ENCODE measurements around the gene SH2D1B.
"Not testable (repeated sequence)": the region's sequence is repeated elsewhere in the genome, so short reads cannot be mapped to it uniquely, and the experiment has no call there.

SH2D1B gene

DNA sequence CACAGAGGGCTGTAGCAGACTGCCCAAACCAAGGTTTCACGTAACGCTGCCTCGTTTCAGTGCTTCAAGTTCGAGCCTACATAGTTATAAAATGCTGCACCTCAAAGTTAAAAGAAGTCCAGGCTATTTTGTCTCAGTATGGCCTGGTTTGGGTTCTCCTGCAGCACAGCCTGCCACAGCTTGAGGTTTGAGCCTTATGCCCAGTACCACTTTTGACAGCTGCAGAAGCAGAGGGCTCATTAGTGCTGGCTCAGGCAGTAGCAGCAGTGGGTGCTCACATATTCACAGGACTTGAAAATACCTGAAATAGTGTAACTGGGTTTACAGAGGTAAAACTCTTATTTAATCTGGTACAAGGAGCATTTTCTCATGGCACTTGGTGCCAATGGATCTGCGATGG, 50.6 kb downstream of the SH2D1B start:
- no peak for DNase-seq (ENCODE audit: low read depth in 3 of 3)

DNA sequence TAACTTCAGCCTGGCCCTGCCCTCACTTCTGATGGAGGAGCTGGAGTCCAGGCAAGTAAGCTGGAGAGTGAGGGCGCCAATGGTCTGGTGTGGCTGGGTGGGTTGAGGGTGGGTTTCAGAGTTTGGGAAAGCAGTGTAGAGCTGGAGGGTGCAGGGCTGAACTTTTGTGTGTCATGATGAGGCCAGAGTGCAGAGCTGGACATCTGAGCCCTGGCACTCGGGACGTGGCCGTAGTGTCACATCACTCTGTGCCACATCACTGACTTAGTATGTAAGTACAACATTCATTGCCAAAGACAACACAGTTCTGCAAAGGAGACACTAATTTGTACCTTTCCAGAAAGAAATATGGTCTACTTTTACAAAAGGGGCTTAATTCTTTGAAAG, 51.1 kb downstream of the SH2D1B start:
- DNase-seq (ENCODE audit: low read depth in 3 of 3): no peak

DNA sequence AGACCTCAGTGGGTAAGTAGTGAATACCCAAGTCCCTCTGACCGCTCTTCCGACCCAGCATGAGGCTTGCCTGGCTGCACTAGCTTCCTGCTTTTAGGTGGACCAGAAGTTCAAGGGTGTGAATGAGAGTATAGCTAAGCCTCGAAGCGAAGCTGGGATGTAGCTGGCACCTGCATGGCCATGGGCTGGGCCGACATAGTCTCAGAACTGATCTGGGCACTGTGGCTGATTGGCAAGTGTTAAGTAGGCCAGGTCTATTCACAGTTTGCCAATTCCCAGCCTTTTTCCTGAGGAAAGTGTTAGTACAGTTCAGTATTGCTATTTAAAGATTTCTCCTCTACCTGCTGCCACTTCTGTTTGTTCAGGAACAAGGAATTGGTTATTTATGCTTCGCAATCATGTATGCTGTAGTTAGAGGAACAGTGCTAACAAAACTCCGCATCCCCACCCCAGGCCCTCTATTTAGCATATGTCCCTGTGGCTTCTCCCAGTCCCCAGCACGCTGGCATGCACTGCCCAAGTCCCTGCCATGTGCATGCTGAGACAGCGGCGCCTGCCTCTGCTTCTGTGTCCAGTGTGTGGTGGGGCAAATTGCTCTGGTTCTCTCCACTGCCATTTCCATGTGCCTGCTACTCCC, 51.6 kb downstream of the SH2D1B start:
- no peak for DNase-seq (ENCODE audit: low read depth in 3 of 3)

DNA sequence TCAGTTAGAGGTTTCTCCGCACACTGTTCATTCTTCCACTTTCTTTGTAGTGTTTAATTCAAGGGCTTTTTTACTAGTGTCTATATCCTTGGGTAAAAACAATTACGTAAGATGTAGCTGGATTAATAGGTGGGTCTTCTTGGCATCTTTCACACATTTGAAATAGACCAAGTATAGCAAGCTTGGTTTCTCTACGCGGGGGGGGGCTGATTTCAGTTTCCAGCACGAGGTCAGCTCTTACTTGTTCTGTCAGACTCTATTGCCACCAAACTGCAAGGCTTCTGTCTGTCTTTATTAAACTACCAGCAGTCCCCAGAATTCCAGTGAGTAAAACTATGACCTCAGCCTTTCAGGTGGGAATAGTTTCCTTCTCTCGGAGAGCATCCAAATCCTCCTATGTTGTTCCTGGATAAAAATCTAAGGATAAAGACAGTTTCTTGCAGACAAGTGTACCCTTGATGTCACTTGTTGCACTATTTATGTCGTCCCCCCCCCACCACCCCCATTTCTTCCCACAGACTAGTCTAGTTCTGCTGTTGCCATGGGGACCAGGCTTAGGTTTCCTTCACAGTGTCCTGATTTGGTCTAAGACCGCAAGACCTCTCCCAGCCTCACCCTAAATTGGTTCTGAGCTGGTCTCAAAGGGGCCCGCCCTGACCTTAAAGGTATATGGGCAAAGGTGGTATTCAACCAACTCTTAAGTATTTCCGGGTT, 52.3 kb downstream of the SH2D1B start:
- DNase-seq (ENCODE audit: low read depth in 3 of 3): no peak

DNA sequence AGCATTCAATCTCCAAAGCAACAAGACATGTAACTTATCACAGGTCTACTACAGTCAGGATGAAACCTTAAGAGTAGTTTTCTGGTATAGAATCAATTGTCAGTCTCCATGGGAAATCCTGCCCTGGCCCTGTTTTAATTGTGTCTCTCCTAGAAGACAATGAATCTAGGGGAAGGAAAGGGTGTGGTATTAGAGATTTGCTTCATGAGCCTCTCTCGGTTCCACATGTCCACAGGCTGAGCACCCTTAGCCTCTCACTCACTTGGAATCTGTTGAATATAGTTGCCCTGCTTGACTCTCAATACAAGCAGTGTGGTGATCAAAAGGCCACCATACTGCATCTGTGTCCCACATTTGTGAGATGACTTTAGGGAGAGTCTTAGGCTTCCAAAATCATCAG, 53.0 kb downstream of the SH2D1B start:
- no peak for DNase-seq (ENCODE audit: low read depth in 3 of 3)

DNA sequence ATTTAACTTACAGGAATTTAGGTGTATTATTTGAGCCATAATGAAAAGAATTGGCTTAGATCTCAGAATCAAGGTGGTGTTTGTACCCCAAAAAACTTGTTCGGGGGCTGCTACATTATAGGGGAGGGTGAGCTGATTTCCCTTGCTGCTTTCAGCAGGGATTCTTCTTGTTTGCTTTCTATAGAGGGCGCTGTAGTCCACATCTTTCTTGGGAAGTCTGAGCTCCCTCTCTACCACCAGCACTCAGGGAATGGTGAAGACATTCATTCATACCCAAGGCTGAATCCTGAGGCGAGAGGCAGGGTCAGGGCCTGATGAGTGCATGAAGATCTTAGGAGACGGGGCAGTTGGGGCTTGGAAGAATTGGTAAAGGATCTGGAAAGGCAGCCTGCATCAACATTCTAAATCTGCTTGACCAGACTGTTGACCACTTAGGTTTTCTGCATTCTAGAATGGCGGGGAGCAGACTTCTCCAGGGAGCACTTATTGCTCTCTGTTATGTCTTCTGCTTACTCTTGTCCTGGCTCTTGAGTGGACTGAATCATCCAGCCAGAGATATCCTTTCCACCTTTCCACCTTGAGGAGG, 54.2 kb downstream of the SH2D1B start:
- DNase-seq (ENCODE audit: low read depth in 3 of 3): no peak

DNA sequence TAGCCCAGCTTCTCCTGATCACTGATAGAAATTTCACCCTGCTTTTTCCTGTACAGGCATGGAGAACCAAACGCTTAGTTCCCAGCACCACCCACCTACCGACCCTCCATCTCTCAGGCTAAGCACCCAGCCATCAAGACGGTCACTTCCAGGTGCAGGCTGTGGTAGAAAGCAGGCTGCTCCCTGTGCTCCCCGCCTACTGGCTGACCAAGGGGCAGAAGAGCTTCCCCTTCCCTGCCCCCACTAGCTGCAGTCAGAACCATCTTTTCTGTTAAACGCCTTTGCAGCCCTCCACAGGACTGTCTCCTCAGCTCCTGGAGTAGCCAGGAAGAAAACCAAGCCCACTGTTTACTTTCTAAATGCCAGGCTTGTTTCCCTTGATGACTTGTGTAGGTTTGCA, 58.2 kb downstream of the SH2D1B start:
- DNase-seq (ENCODE audit: low read depth in 3 of 3): no peak

DNA sequence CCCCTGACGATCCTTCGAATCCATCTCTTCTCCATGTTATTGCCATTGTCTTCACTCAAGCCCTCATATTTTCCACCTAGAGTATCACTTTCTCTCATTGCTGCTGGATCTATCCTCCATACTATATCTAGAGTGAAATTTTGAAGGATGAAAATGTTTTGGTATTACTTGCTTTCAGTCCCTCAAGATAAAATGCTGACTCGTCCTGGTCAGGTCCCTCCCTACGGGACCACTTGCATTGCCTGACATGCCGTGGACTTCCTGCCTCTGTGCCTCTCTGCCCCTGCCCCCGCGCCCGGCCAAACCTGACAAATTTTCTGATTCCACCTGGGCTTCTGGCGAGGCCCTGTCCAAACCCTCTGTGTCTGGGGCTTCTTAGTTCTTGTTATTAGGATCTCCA, 58.9 kb downstream of the SH2D1B start:
- DNase-seq (ENCODE audit: low read depth in 3 of 3): no peak

DNA sequence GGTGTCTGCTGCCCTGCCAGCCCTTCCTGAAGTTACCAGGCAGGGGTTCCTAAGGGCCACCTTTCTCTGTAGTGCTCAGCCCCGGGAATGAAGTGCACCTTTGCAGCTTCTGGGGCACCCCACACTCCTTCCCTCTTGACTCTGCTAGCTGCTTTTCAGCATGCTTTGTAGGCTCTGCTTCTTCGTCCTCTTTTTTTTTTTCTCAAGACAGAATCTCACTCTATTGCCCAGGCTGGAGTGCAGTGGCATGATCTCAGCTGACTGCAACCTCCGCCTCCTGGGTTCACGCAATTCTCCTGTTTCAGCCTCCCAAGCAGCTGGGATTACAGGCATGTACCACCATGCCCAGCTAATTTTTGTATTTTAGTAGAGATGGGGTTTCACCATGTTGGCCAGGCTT, 60.1 kb downstream of the SH2D1B start:
- DNase-seq (ENCODE audit: low read depth in 3 of 3): not testable (repeated sequence)

DNA sequence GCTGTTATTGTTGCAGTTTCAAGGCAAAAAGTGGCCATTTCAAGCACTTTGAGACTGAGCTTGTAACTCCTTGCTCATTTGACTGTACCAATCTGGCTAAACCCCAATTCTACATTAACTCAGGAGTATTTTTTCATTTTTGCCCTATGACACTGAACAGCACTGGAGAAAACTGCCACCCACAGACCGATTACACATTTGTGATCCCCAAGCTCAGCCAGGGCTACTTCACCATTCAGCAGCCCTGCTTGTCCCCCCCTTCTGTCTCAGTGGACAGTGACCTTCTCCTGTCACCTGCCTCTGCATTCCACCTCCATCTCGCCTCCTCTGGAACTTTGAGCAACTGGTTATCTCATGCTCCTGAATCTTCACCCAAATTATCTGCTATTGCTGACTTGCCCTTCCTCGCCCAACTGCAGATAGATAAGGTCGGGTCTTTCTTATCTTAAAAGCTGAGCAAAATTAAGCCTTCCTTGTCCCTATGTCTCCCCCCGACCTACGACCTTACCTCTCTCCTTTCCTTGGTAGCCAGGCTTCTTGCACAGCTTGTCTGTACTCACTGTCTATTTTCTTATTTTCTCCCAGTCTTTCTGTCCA, 60.6 kb downstream of the SH2D1B start:
- no peak for DNase-seq (ENCODE audit: low read depth in 3 of 3)

DNA sequence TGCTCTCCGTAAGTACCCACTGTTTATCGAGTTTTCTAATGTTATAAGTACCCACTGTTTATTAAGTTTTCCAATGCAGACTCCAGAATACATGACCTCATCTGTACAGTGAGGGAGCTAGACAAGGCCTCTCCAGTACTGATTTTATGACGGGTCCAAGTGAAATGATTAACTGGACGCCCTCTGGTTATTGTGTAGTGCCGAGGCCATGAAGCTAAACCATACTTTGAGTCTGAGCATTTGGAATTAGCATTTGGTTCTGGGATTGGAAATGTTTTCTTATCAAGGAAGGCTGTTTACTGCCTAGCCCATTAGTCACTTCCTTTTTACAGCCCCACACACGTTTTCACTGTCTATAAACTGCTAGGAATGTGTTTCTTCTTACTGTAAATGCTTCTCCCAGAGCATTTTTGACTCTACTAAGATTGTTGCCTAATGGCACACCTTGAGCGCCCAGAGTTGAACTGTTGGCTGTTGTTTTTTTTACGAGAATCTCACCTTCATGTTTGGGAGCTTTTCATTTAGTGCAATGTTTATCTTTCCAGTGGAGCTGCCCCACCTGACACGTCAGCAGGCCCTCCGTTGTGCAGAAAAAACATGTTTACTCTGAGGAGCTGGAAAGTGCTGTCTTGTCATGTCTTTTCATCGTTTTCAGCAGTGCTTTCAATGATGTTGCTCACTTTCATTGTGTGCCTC, 62.2 kb downstream of the SH2D1B start:
- DNase-seq (ENCODE audit: low read depth in 3 of 3): no peak

DNA sequence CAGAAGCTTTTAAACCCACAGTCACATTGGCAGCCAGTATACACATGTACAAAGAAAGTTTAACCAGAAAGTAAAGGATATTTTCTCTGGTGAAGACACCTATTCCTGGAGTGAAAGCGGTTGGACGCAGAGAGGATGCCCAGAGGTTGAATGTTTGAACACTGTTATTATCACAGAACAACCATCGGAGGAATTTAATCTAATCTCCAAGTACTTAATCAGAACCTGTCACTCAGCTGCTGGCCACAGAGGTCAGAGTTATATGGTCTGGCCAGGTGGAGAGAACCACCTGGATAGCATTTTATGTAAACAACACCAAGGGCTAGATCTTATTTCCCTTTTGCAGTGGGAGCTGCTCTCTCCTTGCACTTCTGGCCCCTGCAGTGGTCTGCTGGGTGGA, 64.7 kb downstream of the SH2D1B start:
- no peak for DNase-seq (ENCODE audit: low read depth in 3 of 3)
